D721Med (cell line): ENCODE data around the gene SORL1-AS1.

Experiments
- DNase-seq: peaks from one replicate; pipeline ENCODE4 v3.0.0; 2011; ENCODE audit warnings: low spot score; ENCODE audit not compliant: insufficient read length
- FAIRE-seq: peaks from 2 replicates; lab custom pipeline; 2011; peaks lifted over from hg19 to GRCh38; lab: Jason Lieb, UNC
- CTCF ChIP-seq: IDR thresholded peaks from 2 replicates; pipeline ENCODE4 v1.5.1; 2012; ENCODE audit warnings: mild to moderate bottlenecking, control low read depth; ENCODE audit not compliant: insufficient read depth; ENCODE audit errors: missing control alignments

The SORL1-AS1 gene

DNA sequence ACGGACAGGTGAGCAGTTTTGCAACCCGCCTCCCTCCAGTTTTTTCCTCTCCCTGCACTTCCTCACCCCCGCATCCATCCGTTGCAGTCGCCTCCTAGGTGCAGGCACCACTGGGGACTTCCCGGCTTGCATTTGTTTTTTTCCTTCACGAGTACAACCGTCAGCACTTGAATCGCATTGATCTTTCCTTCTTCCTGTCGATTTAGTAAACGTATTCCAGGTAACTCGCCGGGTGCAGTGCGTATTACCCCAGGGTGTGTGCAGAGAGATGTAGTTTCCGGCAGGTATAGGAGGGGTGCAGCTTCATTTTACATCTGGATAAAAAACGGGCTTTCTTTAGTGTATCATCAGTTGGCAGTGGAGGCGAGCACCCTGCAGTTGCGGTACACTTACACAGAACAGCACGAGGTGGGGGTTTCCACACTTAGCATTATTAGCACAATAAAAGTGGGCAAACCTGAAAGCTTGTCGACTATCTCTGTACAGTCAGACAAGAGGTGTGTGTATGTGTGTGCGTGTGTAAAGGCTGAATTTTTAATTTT, at the start of gene SORL1-AS1:
Gene SORL1-AS1 (minus strand): TSS at position 359 of the 542 bp plus-strand sequence.
- DNase-seq (no peak), FAIRE-seq (no peak)
- TF ChIP-seq CTCF = no peak

DNA sequence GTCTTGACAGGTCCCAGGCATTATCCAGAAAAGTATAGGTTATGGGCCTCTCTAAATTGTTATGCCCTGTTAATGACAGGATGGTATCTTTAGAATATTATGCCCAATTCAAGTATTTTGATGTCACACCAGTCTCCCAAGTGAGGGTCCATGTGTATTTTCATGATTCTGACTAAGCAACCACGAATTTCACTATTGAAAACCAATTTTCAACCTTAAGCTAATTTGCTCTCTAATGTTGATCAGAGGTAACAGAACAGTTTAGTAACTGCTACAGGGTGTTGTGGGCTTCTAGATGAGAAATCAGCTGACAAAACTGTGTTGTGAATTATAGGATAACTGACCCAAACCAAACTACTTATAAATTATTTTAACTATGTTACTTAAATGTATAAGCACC, 48.0 kb upstream of the SORL1-AS1 start:
- FAIRE-seq (peak; percentile 6), DNase-seq (no peak)
- TF ChIP-seq CTCF = no peak

DNA sequence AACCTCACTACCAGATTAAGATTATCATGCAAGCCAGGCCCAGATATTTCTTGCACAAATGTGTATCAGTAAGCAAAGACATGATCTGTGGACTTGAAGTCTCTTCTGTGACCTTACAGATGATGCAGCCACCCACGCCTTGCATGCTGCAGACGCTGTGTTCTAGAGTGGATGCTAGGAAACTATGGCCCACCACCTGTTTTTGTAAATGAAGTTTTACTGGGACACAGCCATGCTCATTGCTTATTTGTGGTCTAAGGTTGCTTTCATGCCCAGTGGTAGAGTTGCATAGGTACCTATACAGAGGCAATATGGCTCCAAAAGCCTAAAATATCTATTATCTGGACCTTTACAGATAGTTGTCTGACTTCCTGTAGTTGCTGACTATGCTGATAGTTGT, 47.5 kb upstream of the SORL1-AS1 start:
- TF ChIP-seq CTCF = no peak
- DNase-seq (no peak), FAIRE-seq (no peak)

DNA sequence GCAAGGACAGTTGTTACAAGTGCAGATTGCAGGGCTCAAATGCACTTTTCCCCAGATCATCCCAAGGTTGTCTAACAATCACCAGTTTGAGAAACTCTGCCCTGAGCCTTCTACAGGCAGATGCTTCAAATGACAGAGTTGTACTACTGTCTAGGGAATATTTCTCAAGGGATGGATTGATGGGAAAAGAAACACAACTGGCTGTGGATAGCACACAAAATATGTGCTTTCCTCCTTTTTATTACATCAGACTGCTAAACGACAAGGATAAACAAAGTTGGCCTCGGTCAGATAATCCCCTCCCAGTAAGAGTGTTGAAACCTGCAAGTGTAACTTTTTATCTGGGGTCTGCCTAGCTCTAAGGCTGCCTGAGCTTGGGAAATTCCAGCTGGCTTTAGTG, 46.6 kb upstream of the SORL1-AS1 start:
- FAIRE-seq (no peak), DNase-seq (no peak)
- no peak for TF ChIP-seq CTCF

DNA sequence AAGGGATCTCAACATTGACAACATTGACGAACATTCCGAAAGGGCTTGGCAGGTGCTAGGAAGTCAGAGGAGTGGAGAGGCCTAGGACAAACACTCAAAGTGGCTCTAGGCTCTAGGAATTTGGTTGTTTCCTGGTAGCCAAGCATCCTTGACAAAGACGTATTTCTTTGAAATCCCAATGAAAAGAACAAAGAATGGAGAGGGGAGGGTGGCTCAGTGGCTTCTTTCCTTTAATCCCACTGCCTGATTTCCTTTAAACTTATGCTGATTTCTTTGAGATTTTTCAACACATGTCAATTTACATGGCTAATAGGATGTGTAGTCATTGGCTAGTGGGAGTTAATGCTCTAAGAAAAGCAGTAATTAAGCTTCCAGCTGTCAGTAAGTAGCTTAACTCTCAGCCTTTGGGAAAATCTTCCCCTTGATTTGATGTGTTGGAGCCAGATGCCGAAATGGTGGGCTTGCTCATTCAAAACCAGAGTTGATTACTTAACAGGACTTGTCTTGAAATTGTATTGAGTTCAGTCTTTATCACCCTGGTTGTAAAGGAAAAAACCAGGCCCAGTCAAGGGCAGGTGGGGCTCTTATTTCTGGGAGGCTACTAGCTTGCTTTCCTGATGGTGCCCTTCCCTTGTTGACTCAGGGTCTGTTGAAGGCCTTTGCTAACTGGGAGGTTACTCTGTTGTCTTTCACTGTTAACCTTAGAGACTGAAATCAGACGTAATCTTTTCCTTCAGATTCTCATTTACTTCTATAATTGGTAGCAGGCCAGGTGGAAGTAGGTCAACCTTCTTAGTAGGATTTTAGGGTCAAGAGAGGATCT, 44.6 kb upstream of the SORL1-AS1 start:
- no peak for TF ChIP-seq CTCF
- no peak for DNase-seq
- FAIRE-seq = peak; percentile 99

- TF ChIP-seq CTCF = no peak
- DNase-seq = no peak
- FAIRE-seq = no peak
These were observed 41.8 kb upstream of the SORL1-AS1 start for GRCh38 chr11:121494355-121495099.
